Gastrocnemius medialis (tissue), 4 donors: ENCODE results near the gene SIN3A. TPM values are rescaled to one million over a fixed set of nuclear protein-coding genes. Genes with fewer than 3 reads are reported as not detected.

Experiments used
- ATAC-seq, 2 donors: fragments of 150-250 bp; one replicate each; pipeline ENCODE4 v1.9.1; 2016
- DNase-seq, 2 donors: peaks; one replicate each; pipeline ENCODE4 v3.0.0-alpha.2; 2019
- H3K27ac ChIP-seq, 4 donors: fragments of 200-600 bp; sonication (generic); 1 replicate in 1 of 4; 2 replicates in 3 of 4; pipeline ENCODE4 v1.5.1; 2016 to 2018; ENCODE audit warnings: mild to moderate bottlenecking in 2 of 4, moderate library complexity in 1 of 4
- H3K27me3 ChIP-seq, 3 donors: fragments of 200-600 bp; sonication (generic) in 2 of 3; 1 replicate in 1 of 3; 2 replicates in 2 of 3; pipeline versions ENCODE4 v1.5.1 to v1.6.0; 2016 to 2019; ENCODE audit warnings: mild to moderate bottlenecking in 1 of 3, moderate library complexity in 1 of 3
- H3K36me3 ChIP-seq, 2 donors: fragments of 200-600 bp; sonication (generic) in 1 of 2; one replicate each; pipeline ENCODE4 v1.5.1; 2017 to 2018
- H3K4me1 ChIP-seq, 2 donors: fragments of 200-600 bp; sonication (generic) in 1 of 2; one replicate each; pipeline ENCODE4 v1.5.1; 2016 to 2017; ENCODE audit warnings: mild to moderate bottlenecking in 2 of 2
- H3K4me3 ChIP-seq, 4 donors: fragments of 200-600 bp; sonication (generic) in 3 of 4; 1 replicate in 1 of 4; 2 replicates in 3 of 4; pipeline ENCODE4 v1.5.1; 2016 to 2019; ENCODE audit warnings: mild to moderate bottlenecking in 2 of 4
- H3K9me3 ChIP-seq, 3 donors: fragments of 200-600 bp; sonication (generic) in 2 of 3; 1 replicate in 1 of 3; 2 replicates in 2 of 3; pipeline ENCODE4 v1.5.1; 2016 to 2019
- CTCF ChIP-seq, 5 experiments: fragments of 450-650 bp in 3 of 5; fragments of 200-600 bp in 2 of 5; sonication (generic) in 2 of 5; IDR thresholded peaks in 4 of 5; conservative IDR thresholded peaks in 1 of 5; 1 replicate in 4 of 5; 2 replicates in 1 of 5; pipeline ENCODE4 v1.5.1; 2016 to 2019; ENCODE audit warnings: antibody characterized with exemption in 5 of 5, mild to moderate bottlenecking in 3 of 5, moderate library complexity in 3 of 5
- POLR2A ChIP-seq, 2 donors: fragments of 450-650 bp; IDR thresholded peaks; one replicate each; pipeline ENCODE4 v1.6.1; 2017; ENCODE audit warnings: antibody characterized with exemption in 2 of 2, mild to moderate bottlenecking in 2 of 2, moderate library complexity in 2 of 2
- in situ Hi-C, 4 donors: fragments of 200-750 bp; cut with MboI; loops; one replicate each; pipeline versions ENCODE4 v1.15.0 to v1.8.0; 2017; ENCODE audit warnings: low sequenced_read_pairs in 4 of 4
- intact Hi-C: fragments of 100-400 bp; cut with DNase I; formaldehyde crosslinking; loops from one replicate; pipeline ENCODE4 v1.15.1; 2023; ENCODE audit warnings: low total_unique reads
- total RNA-seq, 4 donors: library from RNA; depleted of rRNA; stranded (reverse); fragments of >200 nt; gene quantifications; one replicate each; pipeline versions ENCODE4 v1.1.0 to v1.2.3, GENCODE V29; 2016

Gene SIN3A
- total RNA-seq, 4 donors from 2014 or later, result 16.1 to 25.3 (median 21.0) TPM

DNA sequence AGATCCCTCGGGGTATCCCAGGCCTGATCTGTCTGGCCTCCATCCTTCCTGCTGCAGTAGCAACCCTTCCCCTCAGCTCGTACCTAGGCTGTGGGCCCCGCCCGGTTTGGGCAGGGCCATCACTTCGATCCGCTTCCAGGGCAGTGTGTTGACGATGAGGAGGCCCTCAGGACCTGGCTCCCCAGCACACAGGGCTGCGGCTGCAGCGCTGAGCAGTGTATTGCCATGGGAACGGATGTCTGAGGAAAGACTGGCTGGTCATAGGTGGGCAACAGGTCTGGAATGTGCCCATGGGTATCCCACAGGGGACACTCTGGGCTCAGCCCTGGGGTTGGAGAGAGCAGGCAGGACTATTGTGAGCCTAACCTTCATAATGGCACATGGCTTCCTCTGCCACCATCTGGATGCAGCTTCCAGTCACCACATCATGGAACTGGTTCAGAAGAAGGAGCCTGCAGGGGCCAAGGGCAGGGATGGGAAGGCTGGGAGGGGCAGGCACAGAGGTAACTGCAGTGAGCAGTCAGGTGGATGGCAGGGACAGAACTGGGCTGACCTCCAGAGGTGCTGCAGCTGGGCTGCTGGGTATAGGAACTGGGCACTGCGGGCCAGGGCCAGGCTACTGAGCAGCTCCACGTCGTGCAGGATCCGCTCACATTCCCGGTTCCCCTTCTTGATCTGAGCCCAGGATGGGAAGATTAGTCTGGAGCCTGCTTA lies 91.8 kb downstream of the SIN3A start:
- peaks cover 0 to 100% of the 10 kb centered on the region in 2 donors for H3K36me3 ChIP-seq
- no peaks in the 10 kb centered on the region for H3K27me3 ChIP-seq
- DNase-seq (no peak), ATAC-seq (no peak)
- H3K27ac ChIP-seq, result no peak overlapping the region
- no peak for TF ChIP-seq CTCF (IDR thresholded peaks at IDR 0.05 in 4 of 5, conservative IDR thresholded peaks at IDR 0.05 in 1 of 5)
- no peak for TF ChIP-seq POLR2A (IDR thresholded peaks at IDR 0.05)
- in situ Hi-C loops (loop anchor here in 2 of 4 donors (25.0 kb wide), 1 partner anchor 278 kb away; the partner anchor contains the start of genes IMP3 (in 2 of the 2), SNUPN (in 2 of the 2) and SNX33 (in 2 of the 2)), intact Hi-C loops (no loop called here)
- no peaks in the 10 kb centered on the region for H3K4me1 ChIP-seq
- H3K4me3 ChIP-seq, result no peak overlapping the region
- no peaks in the 10 kb centered on the region for H3K9me3 ChIP-seq

DNA sequence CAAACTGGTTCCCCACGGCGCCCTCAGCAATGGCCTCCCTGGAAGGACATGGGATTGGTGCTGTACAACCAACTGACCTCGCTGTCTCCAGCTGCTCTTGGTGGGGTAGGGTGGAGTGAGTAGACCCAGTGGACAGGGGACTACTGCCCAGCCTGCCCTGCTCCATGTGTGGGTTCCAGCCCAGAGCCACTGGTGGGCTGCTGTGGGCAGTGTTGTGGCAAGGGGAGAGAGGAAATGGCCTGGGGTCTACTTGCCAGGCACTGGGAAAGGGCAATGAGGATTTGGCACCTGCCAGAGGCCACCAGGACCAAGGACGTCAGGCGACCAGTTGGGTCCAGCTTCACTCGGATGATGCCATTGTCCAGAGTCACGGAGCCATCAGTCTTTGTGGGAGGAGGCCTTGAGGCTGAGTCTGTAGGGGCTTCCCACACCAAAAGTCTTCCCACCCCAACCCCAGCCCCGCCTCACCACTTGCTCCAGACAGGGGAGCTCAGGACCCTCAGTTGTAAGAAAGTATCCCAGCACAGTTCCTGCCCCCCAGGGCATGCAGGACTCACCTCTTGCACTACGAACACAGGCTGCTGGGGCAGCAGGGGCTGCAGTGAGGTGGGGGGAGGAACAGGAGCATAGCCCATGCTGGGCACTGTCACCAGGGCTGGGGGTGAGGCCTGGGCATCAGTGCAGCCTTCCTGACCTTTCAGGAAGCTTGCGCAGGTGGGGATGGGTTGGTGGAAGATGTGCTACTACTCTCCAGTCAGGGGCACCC lies 92.5 kb downstream of the SIN3A start:
- no peak for ATAC-seq
- intact Hi-C loops, result no loop called here
- DNase-seq, result no peak
- H3K27me3 ChIP-seq, result no peaks in the 10 kb centered on the region
- TF ChIP-seq POLR2A (IDR thresholded peaks at IDR 0.05) (no peak), CTCF (IDR thresholded peaks at IDR 0.05 in 4 of 5, conservative IDR thresholded peaks at IDR 0.05 in 1 of 5) (no peak)
- H3K36me3 ChIP-seq, result peaks cover 0 to 99% of the 10 kb centered on the region in 2 donors
- H3K9me3 ChIP-seq, result no peaks in the 10 kb centered on the region
- H3K27ac ChIP-seq, result no peak overlapping the region
- in situ Hi-C loops, result loop anchor here in 2 of 4 donors (25.0 kb wide), 1 partner anchor 278 kb away; the partner anchor contains the start of genes IMP3 (in 2 of the 2), SNUPN (in 2 of the 2) and SNX33 (in 2 of the 2)
- no peak overlapping the region for H3K4me3 ChIP-seq
- H3K4me1 ChIP-seq, result no peaks in the 10 kb centered on the region

- ATAC-seq (no peak), DNase-seq (no peak)
- intact Hi-C loops (no loop called here), in situ Hi-C loops (loop anchor here in 2 of 4 donors (25.0 kb wide), 1 partner anchor 279 kb away; the partner anchor contains the start of genes IMP3 (in 2 of the 2), SNUPN (in 2 of the 2) and SNX33 (in 2 of the 2))
- TF ChIP-seq POLR2A (IDR thresholded peaks at IDR 0.05), result no peak
- no peak for TF ChIP-seq CTCF (IDR thresholded peaks at IDR 0.05 in 4 of 5, conservative IDR thresholded peaks at IDR 0.05 in 1 of 5)
- H3K9me3 ChIP-seq, result no peaks in the 10 kb centered on the region
- no peaks in the 10 kb centered on the region for H3K4me1 ChIP-seq
- no peak overlapping the region for H3K27ac ChIP-seq
- peaks cover 0 to 91% of the 10 kb centered on the region in 2 donors for H3K36me3 ChIP-seq
- H3K27me3 ChIP-seq, result no peaks in the 10 kb centered on the region
- no peak overlapping the region for H3K4me3 ChIP-seq
These were observed 93.4 kb downstream of the SIN3A start for GRCh38 chr15:75357976-75358673.

DNA sequence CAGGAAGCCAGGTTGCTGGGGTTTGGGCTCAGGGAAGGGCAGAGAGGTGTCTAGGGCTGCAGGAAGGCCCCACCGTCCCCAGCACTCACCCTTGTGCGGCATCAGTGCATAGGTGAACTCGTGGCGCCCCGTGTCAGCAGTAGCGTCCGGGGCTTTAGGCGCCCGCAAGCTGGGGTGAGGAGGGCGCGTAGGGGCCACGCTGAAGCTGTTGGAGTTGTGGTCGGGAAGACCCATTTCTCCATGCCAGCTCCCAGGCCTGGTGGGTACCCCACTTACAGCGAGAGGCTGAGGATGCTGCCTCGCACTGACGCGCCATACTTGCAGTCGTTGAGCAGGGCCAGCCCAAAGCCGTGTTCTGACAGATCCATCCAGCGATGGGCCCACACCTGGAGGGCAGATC lies 95.0 kb downstream of the SIN3A start:
- Histone ChIP-seq H3K4me1 (no peaks in the 10 kb centered on the region), H3K36me3 (peaks cover 0 to 75% of the 10 kb centered on the region in 2 donors), H3K27ac (no peak overlapping the region), H3K9me3 (no peaks in the 10 kb centered on the region), H3K27me3 (no peaks in the 10 kb centered on the region), H3K4me3 (no peak overlapping the region)
- no peak for TF ChIP-seq POLR2A (IDR thresholded peaks at IDR 0.05)
- no peak for TF ChIP-seq CTCF (IDR thresholded peaks at IDR 0.05 in 4 of 5, conservative IDR thresholded peaks at IDR 0.05 in 1 of 5)
- in situ Hi-C loops, result loop anchor here in 2 of 4 donors (25.0 kb wide), 1 partner anchor 281 kb away; the partner anchor contains the start of genes IMP3 (in 2 of the 2), SNUPN (in 2 of the 2) and SNX33 (in 2 of the 2)
- DNase-seq (no peak), ATAC-seq (no peak)
- intact Hi-C loops, result no loop called here
